ENCODE data around the gene MLXIP. TPM values are rescaled to one million over a fixed set of nuclear protein-coding genes. Genes with fewer than 3 reads are reported as not detected.

The MLXIP gene
- 48.6 and 48.7 TPM in 2 replicates for total RNA-seq
- long read RNA-seq, full-length matches to known transcripts, result 2 of 40 reads
- long read RNA-seq, partial matches to known transcripts, result 11 of 40 reads
- long read RNA-seq, other reads (novel, unspliced or antisense), result 27 of 40 reads

- peak within 1 kb of the TSS; percentile 81 for H3K27ac Mint-ChIP-seq
- H3K27me3 Mint-ChIP-seq, result peaks cover 27% of the 10 kb centered on the region
- H3K4me1 Mint-ChIP-seq (ENCODE audit: low read depth), result peaks cover 27% of the 10 kb centered on the region
- peak within 1 kb of the TSS; percentile 85 for H3K4me3 Mint-ChIP-seq (ENCODE audit: low read depth)
- DNase-seq (ENCODE audit: low spot score, unreplicated experiment), result peak; percentile 81
- no peaks in the 10 kb centered on the region for H3K9me3 Mint-ChIP-seq (ENCODE audit: low read depth)
- TF ChIP-seq CTCF (IDR thresholded peaks at IDR 0.05; ENCODE audit: unreplicated experiment), result no peak
- peaks cover 2% of the 10 kb centered on the region for H3K36me3 Mint-ChIP-seq (ENCODE audit: insufficient read depth)
Observed at GRCh38 chr12:122078141-122079032, at the start of gene MLXIP. MLXIP (plus strand) TSS chr12:122078756; CDS start chr12:122078854, 98 bp downstream.

- Mint-ChIP-seq H3K4me1 (ENCODE audit: low read depth) (peaks cover 19% of the 10 kb centered on the region), H3K27ac (peak overlapping the region; percentile 49), H3K27me3 (no peaks in the 10 kb centered on the region), H3K4me3 (ENCODE audit: low read depth) (no peak overlapping the region), H3K9me3 (ENCODE audit: low read depth) (no peaks in the 10 kb centered on the region), H3K36me3 (ENCODE audit: insufficient read depth) (no peaks in the 10 kb centered on the region)
- TF ChIP-seq CTCF (IDR thresholded peaks at IDR 0.05; ENCODE audit: unreplicated experiment), result no peak
- DNase-seq (ENCODE audit: low spot score, unreplicated experiment), result no peak
Observed at GRCh38 chr12:122028905-122029560, 49.5 kb upstream of the MLXIP start.

- no peak for DNase-seq (ENCODE audit: low spot score, unreplicated experiment)
- Mint-ChIP-seq H3K4me1 (ENCODE audit: low read depth) (peaks cover 17% of the 10 kb centered on the region), H3K9me3 (ENCODE audit: low read depth) (no peaks in the 10 kb centered on the region), H3K27ac (peak overlapping the region; percentile 59), H3K27me3 (no peaks in the 10 kb centered on the region), H3K4me3 (ENCODE audit: low read depth) (no peak overlapping the region), H3K36me3 (ENCODE audit: insufficient read depth) (no peaks in the 10 kb centered on the region)
- no peak for TF ChIP-seq CTCF (IDR thresholded peaks at IDR 0.05; ENCODE audit: unreplicated experiment)
Observed at GRCh38 chr12:122029620-122030423, 48.7 kb upstream of the MLXIP start.

- H3K36me3 Mint-ChIP-seq (ENCODE audit: insufficient read depth), result peaks cover 5% of the 10 kb centered on the region
- H3K4me3 Mint-ChIP-seq (ENCODE audit: low read depth), result no peak overlapping the region
- no peak for TF ChIP-seq CTCF (IDR thresholded peaks at IDR 0.05; ENCODE audit: unreplicated experiment)
- H3K27ac Mint-ChIP-seq, result peak overlapping the region; percentile 78
- peaks cover 17% of the 10 kb centered on the region for H3K4me1 Mint-ChIP-seq (ENCODE audit: low read depth)
- H3K27me3 Mint-ChIP-seq, result no peaks in the 10 kb centered on the region
- DNase-seq (ENCODE audit: low spot score, unreplicated experiment), result no peak
- no peaks in the 10 kb centered on the region for H3K9me3 Mint-ChIP-seq (ENCODE audit: low read depth)
Observed at GRCh38 chr12:122030424-122031035, 48.0 kb upstream of the MLXIP start.
